Measurements from ENCODE around the gene ANKRD17. TPM values are rescaled to one million over a fixed set of nuclear protein-coding genes. Genes with fewer than 3 reads are reported as not detected.
A peak's percentile ranks its signal among the peaks of the same experiment; 100 is the strongest.

The ANKRD17 gene
- total and polyA plus RNA-seq, 2 donors (not counting 3 experiments of a cell fraction or from before 2014, with no cell fraction given): 33.3 to 64.4 TPM

GRCh38 chr4:73070074-73070390 lies 188.6 kb downstream of the ANKRD17 start:
- POLR2A ChIA-PET: interaction anchor here (0.8 to 1.2 kb wide), 2 partner anchors 187 to 189 kb away, joined by 4 to 6 read pairs; partner anchors contain the start of gene ANKRD17
- TSS peak; percentile 91 for BruUV-seq (replicated peaks)
- Histone ChIP-seq H2AFZ (ENCODE audit: low read depth, low read length) (peak overlapping the region; percentile 74), H3K4me1 (ENCODE audit: control insufficient read depth, extremely low read depth, insufficient read depth, low read length) (peaks cover 15% of the 10 kb centered on the region), H3K4me2 (ENCODE audit: insufficient read depth, low read length) (peak overlapping the region; percentile 86), H3K79me2 (ENCODE audit: control insufficient read depth, insufficient read depth, low read length) (peaks cover 8% of the 10 kb centered on the region), H3K27ac (ENCODE audit: insufficient read depth, low read depth, low read length) (peak overlapping the region; percentile 90), H3K9ac (replicated peaks; ENCODE audit: extremely low read depth, insufficient read depth, low read length) (peak overlapping the region; percentile 59), H3K9me1 (replicated peaks; ENCODE audit: control insufficient read depth, extremely low read depth, insufficient read depth, low read length) (no peaks in the 10 kb centered on the region), H3K36me3 (ENCODE audit: control insufficient read depth in 2 of 2, extremely low read depth in 1 of 2, insufficient read depth in 2 of 2, low read length in 2 of 2) (peaks cover 0 to 12% of the 10 kb centered on the region in 2 experiments), H3K27me3 (ENCODE audit: control insufficient read depth in 2 of 2, insufficient read depth in 2 of 2, low read length in 2 of 2) (no peaks in the 10 kb centered on the region), H3K9me3 (replicated peaks; ENCODE audit: control insufficient read depth, insufficient read depth, low read length) (no peaks in the 10 kb centered on the region), H3K4me3 (replicated peaks in 1 of 3; ENCODE audit: insufficient read depth in 1 of 3, low read depth in 1 of 3, low read length in 3 of 3) (peak overlapping the region; percentile 6 to 70 (median 36)), H4K20me1 (replicated peaks; ENCODE audit: control insufficient read depth, extremely low read depth, insufficient read depth, low read length) (no peaks in the 10 kb centered on the region)
- no peak for TF ChIP-seq EZH2 (IDR thresholded peaks at IDR 0.05; ENCODE audit: borderline replicate concordance, low read depth, low read length, severe bottlenecking)
- TF ChIP-seq POLR2A (IDR thresholded peaks at IDR 0.05; ENCODE audit: low read depth, low read length): no peak
- TF ChIP-seq MAX (IDR thresholded peaks at IDR 0.05; ENCODE audit: insufficient read depth, insufficient read length): no peak
- no peak for TF ChIP-seq CTCF (IDR thresholded peaks at IDR 0.05; ENCODE audit: extremely low read depth in 1 of 2, insufficient read depth in 1 of 2, low read depth in 1 of 2, low read length in 2 of 2)
- no peak for TF ChIP-seq POLR2AphosphoS5 (IDR thresholded peaks at IDR 0.05; ENCODE audit: insufficient read depth, low read depth, low read length)
- no peak for TF ChIP-seq GATA2 (IDR thresholded peaks at IDR 0.05; ENCODE audit: insufficient read depth, insufficient read length, low read depth, low read length)
- TF ChIP-seq JUN (IDR thresholded peaks at IDR 0.05; ENCODE audit: borderline replicate concordance, insufficient read depth, insufficient read length, low read depth): no peak
- TF ChIP-seq FOS (IDR thresholded peaks at IDR 0.05; ENCODE audit: borderline replicate concordance, insufficient read depth, low read length): no peak
- no peak for TF ChIP-seq MYC (IDR thresholded peaks at IDR 0.05; ENCODE audit: low read depth, low read length)
- CTCF ChIA-PET: interaction anchor here (1.0 to 1.3 kb wide), 3 partner anchors 19 to 187 kb away, joined by 3 to 8 read pairs (median 3); no protein-coding TSS in a partner anchor
- DNase-seq (ENCODE audit: low read depth, low spot score) (no peak), FAIRE-seq (no peak)
- intact Hi-C loops (cut with micrococcal nuclease): no loop called here
- dilution Hi-C loops (cut with MboI; ENCODE audit: extremely low pct_ligation_motif_present, low sequenced_read_pairs): no loop called here
